DMS79 (cell line): ENCODE data around the gene SLC10A3.

Experiments used
- DNase-seq: peaks from one replicate; lab custom pipeline; 2025; lab: John Stamatoyannopoulos, UW

Gene SLC10A3

DNA sequence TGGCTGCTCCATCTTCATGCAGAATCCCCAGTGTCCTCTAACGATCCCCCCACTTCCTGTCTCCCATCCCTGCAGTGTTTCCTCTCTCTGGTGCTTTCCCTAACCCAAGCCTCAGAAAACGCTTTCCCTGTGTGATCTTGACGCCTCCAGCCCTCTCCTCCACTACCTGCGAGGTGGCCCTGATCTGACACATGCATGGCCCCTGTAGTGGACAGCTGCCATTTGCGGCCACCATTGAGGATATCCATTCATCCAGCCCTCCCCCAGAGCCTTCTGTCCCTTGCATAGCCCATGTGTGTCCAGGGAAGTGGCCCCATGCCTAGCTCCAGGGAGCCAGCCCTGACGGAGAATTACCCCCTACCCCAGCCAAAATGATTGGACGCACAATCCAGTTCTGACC is 7.1 kb downstream of the SLC10A3 start:
- no peak for DNase-seq

DNA sequence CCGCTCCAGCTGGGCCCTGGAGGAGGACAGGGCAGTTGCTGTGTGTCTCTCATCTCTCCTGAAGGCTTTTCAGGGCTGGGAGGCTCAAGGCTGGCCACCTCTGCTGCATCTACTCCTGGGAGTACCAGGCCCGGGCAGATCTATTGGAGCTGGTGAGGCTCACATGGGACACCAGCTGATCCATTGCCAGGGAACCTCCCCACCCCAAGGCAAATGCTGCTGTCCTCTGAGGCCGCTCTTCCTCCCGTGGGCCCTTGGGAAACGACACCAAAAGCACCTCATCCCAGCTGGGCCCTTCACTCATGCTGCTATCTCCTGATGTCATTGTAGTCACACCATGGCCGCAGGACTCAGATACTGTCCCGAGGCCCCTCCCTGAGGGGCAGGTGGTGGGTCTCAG is 7.6 kb downstream of the SLC10A3 start:
- no peak for DNase-seq

DNA sequence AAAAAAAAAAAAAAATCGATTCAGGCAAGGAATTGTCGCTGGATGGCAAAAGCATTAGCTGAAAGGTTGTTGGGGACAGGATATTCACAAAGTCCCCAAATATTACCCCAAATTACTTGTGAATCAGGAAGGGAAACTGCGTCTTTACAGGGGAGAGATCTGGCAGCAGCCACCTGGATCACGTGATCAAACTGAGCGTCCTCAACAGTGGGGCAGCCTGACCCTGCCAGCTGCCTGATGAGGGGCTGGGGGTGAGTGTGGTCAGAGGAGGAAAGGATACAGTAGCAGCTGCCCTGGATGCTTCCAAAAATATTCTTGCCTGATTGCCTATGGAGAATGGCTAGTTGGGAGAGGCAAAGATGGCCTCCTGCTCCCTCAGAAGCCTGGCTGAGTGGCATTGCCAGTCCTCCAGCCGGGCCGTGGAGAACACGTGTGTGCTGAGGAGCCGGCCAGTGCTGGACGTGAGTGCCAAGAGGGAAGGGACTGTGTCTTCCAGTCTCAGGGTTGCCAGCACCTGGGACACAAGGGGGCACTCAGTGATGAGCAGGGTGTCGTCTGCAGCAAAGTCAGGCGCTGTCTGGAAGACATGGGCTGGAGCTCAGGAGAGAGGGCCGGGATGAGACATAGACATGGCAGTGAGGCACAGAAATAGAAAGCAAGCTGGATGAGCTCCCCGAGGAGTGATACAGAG is 8.4 kb downstream of the SLC10A3 start:
- no peak for DNase-seq

DNA sequence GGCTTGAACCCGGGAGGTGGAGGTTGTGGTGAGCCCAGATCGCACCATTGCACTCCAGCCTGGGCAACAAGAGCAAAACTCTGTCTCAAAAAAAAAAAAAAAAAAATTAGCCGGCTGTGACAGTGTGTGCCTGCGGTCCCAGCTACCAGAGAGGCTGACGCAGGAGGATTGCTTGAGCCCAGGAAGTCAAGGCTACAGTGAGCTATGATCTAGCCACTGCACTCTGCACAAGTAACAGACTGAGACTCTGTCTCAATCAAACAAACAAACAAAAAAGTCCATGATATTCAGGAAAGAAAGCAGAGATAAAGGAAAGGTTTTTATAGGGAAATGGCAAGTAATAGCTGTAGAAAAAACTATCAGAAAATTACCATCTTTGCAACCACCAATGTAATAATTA is 9.2 kb downstream of the SLC10A3 start:
- DNase-seq: no peak

DNA sequence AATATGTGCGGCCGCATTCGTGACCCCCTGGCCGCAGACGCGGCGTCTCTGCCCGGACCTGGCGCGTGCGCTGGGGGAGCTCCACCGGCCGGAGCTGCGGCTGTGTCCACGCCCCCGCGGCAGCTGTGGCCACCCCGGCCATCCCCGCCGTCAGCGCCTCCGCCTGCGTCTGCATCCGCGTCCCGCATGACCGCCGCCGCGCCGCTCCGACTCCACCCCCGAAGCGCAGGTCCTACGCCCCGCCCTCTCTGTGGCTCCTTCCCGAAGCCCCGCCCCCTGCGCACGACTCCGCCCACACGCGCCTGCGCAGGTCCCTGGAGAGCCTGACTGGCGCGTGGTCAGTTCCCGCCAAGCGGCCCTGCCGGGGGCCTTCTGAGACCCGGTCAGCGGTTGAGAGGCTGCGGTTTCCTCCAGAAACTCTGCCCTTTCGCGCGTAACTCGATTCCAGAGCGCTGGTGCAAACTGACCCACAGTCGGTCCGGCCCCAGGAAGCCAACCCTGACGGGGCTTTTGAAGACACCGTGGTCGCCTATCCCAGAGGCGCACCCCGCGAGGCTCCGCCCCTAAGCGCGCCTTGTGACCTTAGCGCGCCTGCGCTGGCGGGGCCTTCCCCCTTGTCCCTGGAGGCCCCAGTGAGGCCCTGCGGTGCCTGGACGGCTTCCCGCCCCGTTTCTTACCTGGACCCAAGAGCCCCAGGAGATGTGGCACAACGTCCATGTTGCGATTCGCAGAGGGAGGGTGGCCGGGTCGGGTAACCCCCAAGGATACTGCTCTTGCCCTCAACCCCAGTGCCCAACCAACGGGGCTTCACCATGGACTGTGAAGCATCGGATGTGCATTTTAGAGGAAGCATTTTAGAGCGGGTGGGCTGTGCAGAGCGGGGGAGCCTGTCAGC is 11.5 kb downstream of the SLC10A3 start, which contains the start of gene LAGE3:
TSS of gene LAGE3 (minus strand) at position 554 of the 895 bp plus-strand sequence. CDS start at position 188, 366 bp downstream.
- no peak for DNase-seq

DNA sequence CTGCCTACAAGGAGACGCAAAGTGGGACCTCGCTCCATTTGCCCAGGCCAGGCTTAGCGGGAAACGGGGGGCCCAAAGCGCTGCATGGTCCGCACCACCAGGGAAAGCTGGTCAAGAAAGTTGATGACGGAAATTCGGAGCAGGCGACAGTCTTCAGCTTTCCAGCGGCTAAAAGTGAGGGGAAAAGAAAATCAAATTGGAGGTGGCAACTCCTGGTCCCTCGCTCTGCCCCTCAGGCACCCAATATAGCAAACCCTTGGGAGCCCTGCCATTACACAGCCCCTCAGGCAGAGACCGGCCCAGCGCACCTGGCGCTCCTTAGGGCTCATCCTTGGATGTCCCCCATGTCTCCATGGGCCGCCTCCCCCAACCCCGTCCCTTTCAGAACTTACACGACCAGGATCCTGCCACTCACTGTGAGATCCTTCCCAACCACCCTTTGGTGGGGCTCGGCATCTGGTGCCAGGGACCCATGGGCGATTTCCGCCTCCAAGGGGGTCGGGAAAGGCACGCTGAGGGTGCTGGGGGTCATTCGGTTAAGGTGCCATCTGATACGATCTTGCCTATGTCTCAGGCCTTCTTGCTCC is 12.4 kb downstream of the SLC10A3 start:
- DNase-seq: no peak

DNA sequence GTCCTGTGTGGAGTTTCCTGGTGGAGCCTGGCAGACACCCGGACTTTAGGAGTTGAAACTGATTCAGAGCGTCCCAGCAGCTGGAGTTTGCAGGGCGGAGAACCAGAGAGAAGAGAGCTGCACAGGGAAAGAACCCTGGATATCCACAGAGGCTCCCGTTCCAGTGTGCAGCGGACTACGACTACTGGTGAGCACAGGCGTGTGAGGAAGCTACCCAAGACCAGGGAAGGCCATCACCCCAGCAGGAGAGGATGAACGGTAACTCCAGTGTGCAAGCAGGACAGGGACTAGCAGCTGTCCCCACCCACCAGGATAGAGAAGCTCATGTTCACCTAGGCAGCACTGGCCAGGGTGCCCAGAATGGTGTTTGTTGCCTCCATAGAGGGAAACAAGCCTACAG is 13.6 kb downstream of the SLC10A3 start:
- DNase-seq: no peak

DNA sequence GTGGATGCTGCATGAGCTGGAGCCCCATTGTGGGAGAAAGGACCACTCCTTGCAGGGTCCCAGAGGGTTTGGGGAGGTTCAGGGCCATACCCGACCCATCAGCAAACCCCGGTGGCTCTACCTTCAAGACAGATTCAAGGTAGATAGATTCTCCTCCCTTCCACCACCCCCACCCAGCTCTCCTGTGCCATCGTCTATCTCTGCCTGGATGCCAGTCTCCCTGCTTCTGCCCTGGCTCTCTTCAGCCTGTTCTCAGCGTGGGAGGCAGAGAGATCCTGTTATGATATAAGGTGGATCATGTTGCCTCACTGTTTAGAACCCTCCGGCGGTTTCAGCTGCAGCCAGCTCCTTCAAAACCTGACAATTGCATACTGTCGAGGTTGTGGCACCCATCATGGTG is 16.7 kb downstream of the SLC10A3 start:
- no peak for DNase-seq

DNA sequence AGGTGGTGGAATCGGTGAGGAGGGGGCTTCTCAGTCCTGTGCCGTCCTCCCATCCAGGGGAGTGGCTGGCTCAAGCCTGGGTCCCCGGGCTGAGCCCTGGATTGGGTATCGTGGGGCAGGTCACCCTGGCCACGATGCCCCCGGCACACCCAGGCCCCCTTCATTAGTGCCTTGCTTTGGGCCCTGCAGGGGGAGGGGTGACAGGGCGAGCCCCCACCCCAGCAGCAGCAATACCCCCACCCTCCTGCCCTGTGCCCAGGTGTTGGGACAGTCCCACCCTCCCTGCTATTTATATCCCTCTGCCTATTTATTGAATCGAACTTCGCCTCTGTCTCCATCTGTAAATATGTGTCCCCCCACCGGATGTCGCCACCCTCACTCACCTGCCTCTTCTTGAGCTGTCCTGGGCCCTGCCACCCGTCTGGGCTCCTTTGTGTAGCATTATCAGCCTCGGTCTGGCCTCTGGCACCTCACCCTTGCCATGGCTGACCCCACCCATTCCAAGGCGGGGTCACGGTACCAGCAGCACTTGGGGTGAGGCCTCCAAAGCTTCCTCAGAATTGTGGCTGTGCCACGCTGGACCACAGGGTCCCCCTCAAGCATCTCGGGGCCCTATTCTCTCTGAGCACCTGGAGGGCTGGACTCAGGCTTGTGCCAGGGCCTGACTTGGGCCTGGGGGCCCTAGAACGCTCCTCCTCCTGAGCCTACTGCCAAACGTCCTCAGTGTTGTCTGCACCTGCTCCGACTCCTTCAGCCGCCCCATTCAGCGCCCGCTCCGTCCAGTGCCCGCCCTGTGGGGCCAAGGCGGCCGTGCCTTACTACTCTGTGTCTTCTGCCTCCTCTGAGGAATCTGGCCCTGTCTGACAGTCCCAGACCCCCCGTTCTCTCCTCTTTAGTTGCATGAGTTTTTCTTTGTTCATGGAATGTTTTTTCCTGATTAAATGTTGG is 17.5 kb downstream of the SLC10A3 start:
- no peak for DNase-seq

DNA sequence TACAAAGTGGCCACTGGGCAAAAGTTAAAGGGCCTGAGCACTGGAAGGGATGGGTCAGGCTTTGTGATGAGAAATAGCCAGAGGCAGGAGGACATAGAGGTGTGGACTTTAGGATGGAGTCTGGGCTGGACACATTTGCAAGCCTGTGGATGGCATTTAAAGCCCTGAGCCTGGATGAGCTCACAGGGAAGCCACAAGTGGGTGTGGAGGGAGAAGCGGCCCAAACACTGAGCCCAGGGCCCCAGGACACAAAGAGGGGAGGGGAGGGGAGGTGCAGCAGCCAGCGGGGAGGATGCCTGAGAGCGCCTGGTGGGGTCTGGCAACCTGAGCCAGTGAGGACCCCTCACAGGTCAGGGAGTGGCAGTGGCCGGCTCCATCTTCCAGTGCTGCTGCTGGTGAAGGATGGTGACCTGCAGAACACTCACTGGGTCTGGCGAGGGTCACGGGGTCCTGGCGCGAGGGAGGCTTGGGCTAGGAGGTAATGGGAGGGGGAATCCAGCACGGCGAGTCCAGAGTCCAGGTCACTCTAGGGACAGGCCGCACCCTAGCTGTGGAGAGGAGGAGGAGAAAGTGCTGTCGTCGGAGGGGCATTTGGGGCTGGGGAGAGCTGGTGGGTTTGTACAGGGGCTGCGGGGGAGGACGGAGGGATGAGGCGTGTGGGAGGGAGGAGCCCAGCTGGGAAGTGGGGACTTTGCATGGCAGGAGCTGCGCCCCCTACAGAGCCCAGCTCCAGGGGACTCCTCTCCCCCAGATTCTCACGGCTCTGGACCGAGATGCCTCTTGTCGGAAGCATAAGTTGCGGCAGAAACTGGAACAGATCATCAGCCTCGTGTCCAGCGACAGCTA is 18.4 kb downstream of the SLC10A3 start:
- DNase-seq: no peak

DNA sequence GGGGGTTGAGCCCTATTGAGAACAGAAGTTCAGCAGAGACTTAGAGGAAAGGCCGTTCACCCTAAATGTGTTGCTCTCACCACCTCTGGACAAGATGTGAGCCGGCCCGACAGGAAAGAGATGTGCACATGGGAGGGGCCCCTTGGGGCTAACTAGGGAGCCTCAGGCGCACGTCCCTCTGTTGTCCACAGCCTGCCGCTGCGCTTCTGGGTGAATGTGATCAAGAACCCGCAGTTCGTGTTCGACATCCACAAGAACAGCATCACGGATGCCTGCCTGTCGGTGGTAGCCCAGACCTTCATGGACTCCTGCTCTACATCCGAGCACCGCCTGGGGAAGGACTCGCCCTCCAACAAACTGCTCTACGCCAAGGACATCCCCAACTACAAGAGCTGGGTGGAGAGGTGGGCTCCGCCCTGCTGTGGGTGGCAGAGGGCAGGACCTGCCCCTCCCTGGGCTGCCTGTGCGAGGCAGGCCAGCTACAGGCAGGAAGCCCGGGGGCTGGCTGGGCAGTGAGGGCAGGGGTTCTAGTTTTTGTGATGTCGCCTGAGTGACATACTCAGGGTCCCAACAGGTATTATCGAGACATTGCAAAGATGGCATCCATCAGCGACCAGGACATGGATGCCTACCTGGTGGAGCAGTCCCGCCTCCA is 19.4 kb downstream of the SLC10A3 start:
- DNase-seq: no peak

DNA sequence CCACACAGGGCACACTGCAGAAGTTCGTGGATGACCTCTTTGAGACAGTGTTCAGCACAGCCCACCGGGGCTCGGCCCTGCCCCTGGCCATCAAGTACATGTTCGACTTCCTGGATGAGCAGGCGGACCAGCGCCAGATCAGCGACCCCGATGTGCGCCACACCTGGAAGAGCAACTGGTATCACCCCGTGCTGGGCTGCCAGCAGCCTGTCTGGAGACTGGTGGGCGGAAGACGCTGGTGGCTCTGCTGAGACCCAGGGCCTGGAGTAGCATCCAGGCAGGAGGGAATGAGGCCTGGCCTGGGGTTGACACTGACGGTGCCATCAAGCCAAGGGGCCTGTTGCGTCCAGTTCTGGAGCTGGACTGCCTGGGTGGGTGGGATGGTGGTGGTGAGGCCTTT is 20.0 kb downstream of the SLC10A3 start:
- no peak for DNase-seq

DNA sequence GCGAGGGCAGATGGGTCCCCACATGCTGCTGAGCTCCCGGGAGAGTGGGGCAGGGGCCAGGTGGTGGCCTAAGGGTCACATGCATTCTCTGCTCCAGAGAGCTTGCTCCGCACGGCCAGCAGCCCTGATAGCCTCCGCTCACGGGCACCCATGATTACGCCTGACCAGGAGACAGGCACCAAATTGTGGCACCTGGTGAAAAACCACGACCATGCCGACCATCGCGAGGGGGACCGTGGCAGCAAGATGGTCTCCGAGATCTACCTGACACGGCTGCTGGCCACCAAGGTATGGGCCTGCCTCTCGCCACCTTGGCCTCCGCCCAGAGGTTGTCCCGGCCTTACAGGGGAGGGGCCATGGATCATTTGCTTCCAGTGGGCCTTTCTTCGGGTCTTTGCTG is 20.5 kb downstream of the SLC10A3 start:
- DNase-seq: no peak

DNA sequence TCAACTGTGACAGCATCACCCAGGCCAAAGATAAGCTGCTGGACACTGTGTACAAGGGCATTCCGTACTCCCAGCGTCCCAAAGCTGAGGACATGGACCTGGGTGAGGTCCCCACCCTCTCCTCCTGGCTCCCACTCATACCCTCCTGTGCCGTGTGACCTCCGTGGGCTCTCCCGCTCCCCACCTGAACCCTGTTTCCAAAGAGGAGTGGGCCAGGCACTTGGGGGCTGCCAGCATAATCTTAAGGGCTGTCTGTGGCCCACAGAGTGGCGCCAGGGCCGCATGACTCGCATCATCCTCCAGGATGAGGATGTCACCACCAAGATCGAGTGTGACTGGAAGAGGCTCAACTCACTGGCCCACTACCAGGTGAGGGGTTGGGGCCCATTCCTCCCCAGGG is 21.3 kb downstream of the SLC10A3 start:
- no peak for DNase-seq

DNA sequence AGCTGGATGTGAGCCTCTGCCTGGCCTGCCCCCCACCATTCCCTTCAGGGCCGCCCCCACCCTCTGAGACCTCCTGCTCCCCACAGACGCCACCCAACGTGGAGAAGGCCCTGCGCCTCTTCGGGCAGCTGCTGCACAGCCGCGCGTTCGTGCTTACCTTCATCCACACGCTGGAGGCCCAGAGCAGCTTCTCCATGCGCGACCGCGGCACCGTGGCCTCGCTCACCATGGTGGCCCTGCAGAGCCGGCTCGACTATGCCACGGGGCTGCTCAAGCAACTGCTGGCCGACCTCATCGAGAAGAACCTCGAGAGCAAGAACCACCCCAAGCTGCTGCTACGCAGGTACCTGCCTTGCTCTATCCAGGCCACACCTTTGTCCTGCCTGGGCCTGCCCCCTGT is 22.2 kb downstream of the SLC10A3 start:
- no peak for DNase-seq

DNA sequence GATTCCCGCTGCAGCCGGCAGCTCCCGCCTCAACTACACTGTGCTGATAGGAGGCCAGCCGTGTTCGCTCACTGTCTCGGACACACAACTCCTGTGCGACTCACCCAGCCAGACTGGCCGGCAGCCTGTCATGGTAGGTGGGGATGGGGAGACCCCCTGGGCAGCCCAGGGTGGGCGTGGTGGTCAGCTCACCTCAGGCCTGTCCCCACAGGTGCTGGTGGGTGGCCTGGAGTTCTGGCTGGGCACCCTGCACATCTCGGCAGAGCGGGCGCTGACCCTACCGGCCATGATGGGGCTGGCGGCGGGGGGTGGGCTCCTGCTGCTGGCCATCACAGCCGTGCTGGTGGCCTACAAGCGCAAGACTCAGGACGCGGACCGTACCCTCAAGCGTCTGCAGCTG is 22.9 kb downstream of the SLC10A3 start:
- DNase-seq: no peak

DNA sequence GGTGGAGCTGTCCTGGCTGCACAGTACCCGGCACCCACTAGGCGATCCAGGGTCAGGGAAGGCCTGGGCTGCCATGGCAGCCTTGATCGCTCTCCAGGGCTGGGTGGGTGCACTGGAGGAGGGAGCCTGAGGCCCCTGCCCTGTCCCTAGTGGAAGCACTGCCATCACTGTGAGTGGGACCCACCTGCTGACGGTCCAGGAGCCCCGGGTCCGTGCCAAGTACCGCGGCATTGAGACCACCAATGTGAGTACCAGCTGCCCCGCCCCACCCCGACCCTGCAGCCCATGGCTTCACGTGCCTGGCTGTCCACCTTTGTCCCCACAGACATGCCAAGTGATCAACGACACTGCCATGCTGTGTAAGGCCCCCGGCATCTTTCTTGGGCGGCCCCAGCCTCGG is 23.5 kb downstream of the SLC10A3 start:
- DNase-seq: no peak

DNA sequence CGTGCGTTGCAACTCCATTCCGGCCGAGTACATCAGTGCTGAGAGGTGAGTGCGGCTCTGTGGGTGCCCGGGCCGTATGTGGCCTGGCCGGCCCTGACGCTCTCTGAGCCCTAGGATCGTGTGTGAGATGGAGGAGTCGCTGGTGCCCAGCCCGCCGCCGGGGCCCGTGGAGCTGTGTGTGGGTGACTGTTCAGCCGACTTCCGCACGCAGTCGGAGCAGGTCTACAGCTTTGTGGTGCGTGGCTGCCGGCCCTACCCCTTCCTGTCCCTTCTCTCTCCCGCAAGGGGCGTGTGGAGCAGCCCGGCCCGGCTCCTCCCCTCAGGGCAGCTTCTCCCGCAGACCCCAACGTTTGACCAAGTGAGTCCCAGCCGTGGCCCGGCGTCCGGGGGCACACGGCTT is 24.4 kb downstream of the SLC10A3 start:
- DNase-seq: no peak

DNA sequence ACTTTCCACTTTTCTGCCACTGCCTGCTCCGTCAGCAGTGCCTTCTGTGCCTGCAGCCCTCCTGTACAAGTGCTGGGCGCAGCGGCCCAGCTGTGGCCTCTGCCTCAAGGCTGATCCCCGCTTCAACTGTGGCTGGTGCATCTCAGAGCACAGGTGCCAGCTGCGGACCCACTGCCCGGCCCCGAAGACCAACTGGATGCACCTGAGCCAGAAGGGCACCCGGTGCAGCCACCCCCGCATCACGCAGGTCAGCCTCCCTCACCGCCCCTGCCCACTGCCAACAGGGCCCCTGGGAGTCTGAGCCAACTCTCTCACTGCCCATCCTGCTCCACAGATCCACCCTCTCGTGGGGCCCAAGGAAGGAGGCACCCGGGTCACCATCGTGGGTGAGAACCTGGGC is 24.8 kb downstream of the SLC10A3 start:
- DNase-seq: no peak

DNA sequence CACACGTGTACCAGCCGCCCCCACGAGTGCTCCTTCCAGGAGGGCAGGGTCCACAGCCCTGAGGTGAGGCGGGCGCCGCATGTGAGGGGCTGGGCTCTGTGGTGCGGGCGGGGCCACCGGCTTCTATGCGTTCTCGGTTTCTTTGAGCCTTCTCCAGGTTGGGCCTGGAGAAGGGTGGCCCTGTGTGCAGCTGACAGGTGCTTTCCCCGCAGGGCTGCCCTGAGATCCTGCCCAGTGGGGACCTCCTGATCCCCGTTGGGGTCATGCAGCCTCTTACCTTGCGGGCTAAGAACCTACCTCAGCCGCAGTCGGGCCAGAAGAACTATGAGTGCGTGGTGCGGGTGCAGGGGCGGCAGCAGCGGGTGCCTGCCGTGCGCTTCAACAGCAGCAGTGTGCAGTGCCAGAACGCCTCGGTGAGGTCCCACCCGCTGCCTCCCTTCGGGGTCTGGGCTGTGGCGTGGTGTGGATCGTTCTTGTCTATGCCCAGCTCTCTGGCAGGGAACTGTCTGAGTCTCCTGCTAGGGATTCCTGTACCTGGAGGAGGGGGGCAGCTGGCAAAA is 25.5 kb downstream of the SLC10A3 start:
- DNase-seq: no peak
